CD4-positive, alpha-beta memory T cell (primary cell): ENCODE data around the gene NR2F2. TPM values are rescaled to one million over a fixed set of nuclear protein-coding genes. Genes with fewer than 3 reads are reported as not detected.

ENCODE experiments used
- CTCF ChIA-PET: fragments of 350-600 bp; sonication (Branson Sonifier 250); formaldehyde crosslinking; loops from one replicate; lab custom pipeline; 2021; ENCODE audit warnings: inconsistent platforms; ENCODE audit not compliant: partially characterized antibody; lab: Charles Lee
- POLR2A ChIA-PET: fragments of 350-600 bp; sonication (Branson Sonifier 250); formaldehyde crosslinking; loops from one replicate; lab custom pipeline; 2021; ENCODE audit not compliant: partially characterized antibody; lab: Charles Lee
- DNase-seq, 5 donors: peaks; one replicate each; pipeline versions ENCODE4 v3.0.0 to v3.0.0-alpha.2; 2020 to 2022; ENCODE audit warnings: mixed read lengths in 1 of 5
- H3K27ac ChIP-seq: one replicate; pipeline ENCODE4 v1.7.0; 2013; ENCODE audit warnings: low read depth, low read length
- H3K27me3 ChIP-seq: 2 replicates; pipeline ENCODE4 v1.7.0; 2013; ENCODE audit warnings: mild to moderate bottlenecking, low read length, moderate library complexity; ENCODE audit not compliant: insufficient read depth
- H3K36me3 ChIP-seq: 2 replicates; pipeline ENCODE4 v1.7.0; 2013; ENCODE audit warnings: mild to moderate bottlenecking, low read length, moderate library complexity; ENCODE audit not compliant: insufficient read depth
- H3K4me1 ChIP-seq: 2 replicates; pipeline ENCODE4 v1.7.0; 2013; ENCODE audit warnings: mild to moderate bottlenecking, low read length, moderate library complexity; ENCODE audit not compliant: insufficient read depth
- H3K4me3 ChIP-seq, 2 donors: one replicate each; pipeline ENCODE4 v1.7.0; 2013; ENCODE audit warnings: low read length in 2 of 2, mild to moderate bottlenecking in 1 of 2
- H3K9me3 ChIP-seq, 2 donors: one replicate each; pipeline ENCODE4 v1.7.0; 2013; ENCODE audit warnings: low read length in 2 of 2, control low read depth in 1 of 2; ENCODE audit not compliant: control insufficient read depth in 1 of 2
- H3K27ac Mint-ChIP-seq, 7 donors: one replicate each; pipeline ENCODE4 v1.8.0; 2020 to 2021; ENCODE audit warnings: mixed read lengths in 7 of 7, mild to moderate bottlenecking in 6 of 7, inconsistent platforms in 3 of 7, moderate library complexity in 3 of 7
- H3K27me3 Mint-ChIP-seq, 2 donors: one replicate each; pipeline ENCODE4 v1.8.0; 2020 to 2021; ENCODE audit warnings: mixed read lengths in 2 of 2
- H3K36me3 Mint-ChIP-seq, 2 donors: one replicate each; pipeline ENCODE4 v1.8.0; 2020 to 2021; ENCODE audit warnings: mixed read lengths in 2 of 2, inconsistent platforms in 1 of 2, mild to moderate bottlenecking in 1 of 2
- H3K4me1 Mint-ChIP-seq, 4 donors: one replicate each; pipeline ENCODE4 v1.8.0; 2020 to 2021; ENCODE audit warnings: mixed read lengths in 4 of 4, mild to moderate bottlenecking in 1 of 4
- H3K4me3 Mint-ChIP-seq, 8 donors: one replicate each; pipeline ENCODE4 v1.8.0; 2020 to 2021; ENCODE audit warnings: mixed read lengths in 8 of 8, mild to moderate bottlenecking in 7 of 8, moderate library complexity in 6 of 8, inconsistent platforms in 3 of 8
- H3K9me3 Mint-ChIP-seq, 8 donors: one replicate each; pipeline ENCODE4 v1.8.0; 2020 to 2021; ENCODE audit warnings: mixed read lengths in 8 of 8, mild to moderate bottlenecking in 5 of 8, inconsistent platforms in 3 of 8, moderate library complexity in 1 of 8
- intact Hi-C: fragments of 100-400 bp; cut with micrococcal nuclease; formaldehyde crosslinking; loops from one replicate; pipeline ENCODE4 v1.15.1; 2023
- polyA plus RNA-seq, 2 donors: library from polyadenylated mRNA; unstranded; fragments of 300-500 nt; fragmentation: Illumina TruSeq; gene quantifications; one replicate each; pipeline ENCODE4 v1.2.3, GENCODE V29; 2021
- total RNA-seq, 2 experiments: library from RNA; stranded (reverse); gene quantifications; one replicate each; pipeline ENCODE4 v1.2.3, GENCODE V29; 2021

The NR2F2 gene
- total and polyA plus RNA-seq, 4 experiments from 2014 or later, result not detected

- DNase-seq, result no peak
- ChIA-PET CTCF (no interaction called here), POLR2A (no interaction called here)
- Mint-ChIP-seq H3K4me3 (no peak overlapping the region), H3K27ac (no peak overlapping the region), H3K27me3 (peaks cover 48 to 58% of the 10 kb centered on the region in 2 donors), H3K9me3 (peaks cover 0 to 27% (median 13%) of the 10 kb centered on the region in 8 donors), H3K4me1 (peaks cover 18 to 30% (median 23%) of the 10 kb centered on the region in 4 donors), H3K36me3 (peaks cover 3 to 5% of the 10 kb centered on the region in 2 donors)
- Histone ChIP-seq H3K27ac (no peak overlapping the region), H3K9me3 (no peaks in the 10 kb centered on the region), H3K36me3 (no peaks in the 10 kb centered on the region), H3K4me3 (no peak overlapping the region), H3K4me1 (peaks cover 30% of the 10 kb centered on the region), H3K27me3 (peaks cover 43% of the 10 kb centered on the region)
- intact Hi-C loops, result no loop called here
These were observed 29.4 kb downstream of the NR2F2 start for GRCh38 chr15:96359616-96360521.

GRCh38 chr15:96360581-96361308 lies 30.2 kb downstream of the NR2F2 start:
- Mint-ChIP-seq H3K4me3 (peak overlapping the region in 1 of 8 donors; percentile 26), H3K36me3 (peaks cover 3 to 5% of the 10 kb centered on the region in 2 donors), H3K9me3 (peaks cover 0 to 29% (median 14%) of the 10 kb centered on the region in 8 donors), H3K27ac (no peak overlapping the region), H3K4me1 (peaks cover 18 to 30% (median 23%) of the 10 kb centered on the region in 4 donors), H3K27me3 (peaks cover 51 to 59% of the 10 kb centered on the region in 2 donors)
- POLR2A ChIA-PET, result no interaction called here
- no peak for DNase-seq
- Histone ChIP-seq H3K4me3 (no peak overlapping the region), H3K27ac (no peak overlapping the region), H3K9me3 (no peaks in the 10 kb centered on the region), H3K27me3 (peaks cover 35% of the 10 kb centered on the region), H3K4me1 (peaks cover 30% of the 10 kb centered on the region), H3K36me3 (no peaks in the 10 kb centered on the region)
- intact Hi-C loops, result no loop called here
- CTCF ChIA-PET, result no interaction called here

GRCh38 chr15:96361309-96362010 lies 31.0 kb downstream of the NR2F2 start:
- no peak for DNase-seq

GRCh38 chr15:96362011-96362754 lies 31.7 kb downstream of the NR2F2 start:
- Mint-ChIP-seq H3K4me1 (peaks cover 8 to 19% (median 14%) of the 10 kb centered on the region in 4 donors), H3K27ac (no peak overlapping the region), H3K4me3 (no peak overlapping the region), H3K9me3 (peaks cover 0 to 32% (median 16%) of the 10 kb centered on the region in 8 donors), H3K27me3 (peaks cover 53 to 60% of the 10 kb centered on the region in 2 donors), H3K36me3 (peaks cover 3 to 4% of the 10 kb centered on the region in 2 donors)
- Histone ChIP-seq H3K36me3 (no peaks in the 10 kb centered on the region), H3K27me3 (peaks cover 28% of the 10 kb centered on the region), H3K4me1 (peaks cover 17% of the 10 kb centered on the region), H3K4me3 (no peak overlapping the region), H3K9me3 (no peaks in the 10 kb centered on the region), H3K27ac (no peak overlapping the region)
- no peak for DNase-seq
- intact Hi-C loops, result no loop called here
- POLR2A ChIA-PET, result no interaction called here
- CTCF ChIA-PET, result no interaction called here

More at GRCh38 chr15:96361309-96362010, 31.0 kb downstream of the NR2F2 start:
- Mint-ChIP-seq H3K27me3 (peaks cover 56 to 59% of the 10 kb centered on the region in 2 donors), H3K36me3 (peaks cover 3 to 5% of the 10 kb centered on the region in 2 donors), H3K4me3 (no peak overlapping the region), H3K27ac (no peak overlapping the region), H3K4me1 (peaks cover 13 to 25% (median 19%) of the 10 kb centered on the region in 4 donors), H3K9me3 (peaks cover 0 to 32% (median 15%) of the 10 kb centered on the region in 8 donors)
- intact Hi-C loops, result no loop called here
- no peak overlapping the region for H3K27ac ChIP-seq
- H3K27me3 ChIP-seq, result peaks cover 28% of the 10 kb centered on the region
- H3K36me3 ChIP-seq, result no peaks in the 10 kb centered on the region
- no peak overlapping the region for H3K4me3 ChIP-seq
- no peaks in the 10 kb centered on the region for H3K9me3 ChIP-seq
- peaks cover 24% of the 10 kb centered on the region for H3K4me1 ChIP-seq
- CTCF ChIA-PET, result no interaction called here
- POLR2A ChIA-PET, result no interaction called here

GRCh38 chr15:96362755-96363651 lies 32.5 kb downstream of the NR2F2 start:
- CTCF ChIA-PET, result no interaction called here
- intact Hi-C loops, result no loop called here

GRCh38 chr15:96363707-96364106 lies 33.2 kb downstream of the NR2F2 start:
- H3K9me3 ChIP-seq, result no peaks in the 10 kb centered on the region
- no peak for DNase-seq
- peaks cover 0 to 5% (median 4%) of the 10 kb centered on the region in 4 donors for H3K4me1 Mint-ChIP-seq
- intact Hi-C loops, result no loop called here
- H3K36me3 ChIP-seq, result no peaks in the 10 kb centered on the region
- H3K9me3 Mint-ChIP-seq, result peaks cover 0 to 33% (median 16%) of the 10 kb centered on the region in 8 donors
- H3K27ac ChIP-seq, result no peak overlapping the region
- H3K27me3 ChIP-seq, result peaks cover 31% of the 10 kb centered on the region
- CTCF ChIA-PET, result no interaction called here
- H3K36me3 Mint-ChIP-seq, result peaks cover 0 to 3% of the 10 kb centered on the region in 2 donors
- peaks cover 47 to 60% of the 10 kb centered on the region in 2 donors for H3K27me3 Mint-ChIP-seq
- H3K27ac Mint-ChIP-seq, result peak overlapping the region in 1 of 7 donors; percentile 7
- peaks cover 2% of the 10 kb centered on the region for H3K4me1 ChIP-seq
- no peak overlapping the region for H3K4me3 Mint-ChIP-seq
- H3K4me3 ChIP-seq, result no peak overlapping the region
- POLR2A ChIA-PET, result no interaction called here

More at GRCh38 chr15:96362755-96363651, 32.5 kb downstream of the NR2F2 start:
- Histone ChIP-seq H3K27me3 (peaks cover 36% of the 10 kb centered on the region), H3K36me3 (no peaks in the 10 kb centered on the region), H3K4me1 (peaks cover 9% of the 10 kb centered on the region), H3K27ac (no peak overlapping the region), H3K4me3 (no peak overlapping the region), H3K9me3 (no peaks in the 10 kb centered on the region)
- POLR2A ChIA-PET, result no interaction called here
- H3K27me3 Mint-ChIP-seq, result peaks cover 54 to 61% of the 10 kb centered on the region in 2 donors
- peak overlapping the region in 2 of 7 donors; percentile 7 to 30 for H3K27ac Mint-ChIP-seq
- H3K9me3 Mint-ChIP-seq, result peaks cover 0 to 33% (median 20%) of the 10 kb centered on the region in 8 donors
- no peak for DNase-seq
- H3K36me3 Mint-ChIP-seq, result peaks cover 0 to 3% of the 10 kb centered on the region in 2 donors
- no peak overlapping the region for H3K4me3 Mint-ChIP-seq
- H3K4me1 Mint-ChIP-seq, result peaks cover 7 to 12% (median 8%) of the 10 kb centered on the region in 4 donors
